ENCODE measurements around the gene USP40.

DNA sequence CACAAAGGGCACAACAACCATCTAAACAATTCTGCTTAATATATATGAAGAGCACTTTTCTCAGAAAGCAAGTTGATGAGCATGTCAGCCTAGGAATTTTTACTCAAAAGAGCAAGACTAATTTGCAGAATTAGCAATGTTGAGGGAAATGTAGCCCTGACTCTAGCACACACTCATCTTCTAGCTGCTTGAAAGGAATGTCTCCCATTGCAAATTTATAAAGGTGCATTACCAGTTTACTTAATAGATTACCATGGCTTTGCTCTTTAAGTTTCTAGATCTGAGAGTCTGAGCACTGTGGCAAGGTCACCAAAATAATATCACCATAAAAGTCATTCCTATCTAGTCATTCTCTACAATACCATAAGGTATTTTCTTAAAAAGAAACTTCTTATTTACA lies 40.8 kb downstream of the USP40 start:
- TF ChIP-seq, protein P1, sequence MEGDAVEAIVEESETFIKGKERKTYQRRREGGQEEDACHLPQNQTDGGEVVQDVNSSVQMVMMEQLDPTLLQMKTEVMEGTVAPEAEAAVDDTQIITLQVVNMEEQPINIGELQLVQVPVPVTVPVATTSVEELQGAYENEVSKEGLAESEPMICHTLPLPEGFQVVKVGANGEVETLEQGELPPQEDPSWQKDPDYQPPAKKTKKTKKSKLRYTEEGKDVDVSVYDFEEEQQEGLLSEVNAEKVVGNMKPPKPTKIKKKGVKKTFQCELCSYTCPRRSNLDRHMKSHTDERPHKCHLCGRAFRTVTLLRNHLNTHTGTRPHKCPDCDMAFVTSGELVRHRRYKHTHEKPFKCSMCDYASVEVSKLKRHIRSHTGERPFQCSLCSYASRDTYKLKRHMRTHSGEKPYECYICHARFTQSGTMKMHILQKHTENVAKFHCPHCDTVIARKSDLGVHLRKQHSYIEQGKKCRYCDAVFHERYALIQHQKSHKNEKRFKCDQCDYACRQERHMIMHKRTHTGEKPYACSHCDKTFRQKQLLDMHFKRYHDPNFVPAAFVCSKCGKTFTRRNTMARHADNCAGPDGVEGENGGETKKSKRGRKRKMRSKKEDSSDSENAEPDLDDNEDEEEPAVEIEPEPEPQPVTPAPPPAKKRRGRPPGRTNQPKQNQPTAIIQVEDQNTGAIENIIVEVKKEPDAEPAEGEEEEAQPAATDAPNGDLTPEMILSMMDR (conservative IDR thresholded peaks at IDR 0.05): no peak
- TF ChIP-seq ZFX (IDR thresholded peaks at IDR 0.05): no peak

All from C4-2B (cell line).